ENCODE measurements around the gene CHD8.
"Not testable (repeated sequence)": the region's sequence is repeated elsewhere in the genome, so short reads cannot be mapped to it uniquely, and the experiment has no call there.

The CHD8 gene

DNA sequence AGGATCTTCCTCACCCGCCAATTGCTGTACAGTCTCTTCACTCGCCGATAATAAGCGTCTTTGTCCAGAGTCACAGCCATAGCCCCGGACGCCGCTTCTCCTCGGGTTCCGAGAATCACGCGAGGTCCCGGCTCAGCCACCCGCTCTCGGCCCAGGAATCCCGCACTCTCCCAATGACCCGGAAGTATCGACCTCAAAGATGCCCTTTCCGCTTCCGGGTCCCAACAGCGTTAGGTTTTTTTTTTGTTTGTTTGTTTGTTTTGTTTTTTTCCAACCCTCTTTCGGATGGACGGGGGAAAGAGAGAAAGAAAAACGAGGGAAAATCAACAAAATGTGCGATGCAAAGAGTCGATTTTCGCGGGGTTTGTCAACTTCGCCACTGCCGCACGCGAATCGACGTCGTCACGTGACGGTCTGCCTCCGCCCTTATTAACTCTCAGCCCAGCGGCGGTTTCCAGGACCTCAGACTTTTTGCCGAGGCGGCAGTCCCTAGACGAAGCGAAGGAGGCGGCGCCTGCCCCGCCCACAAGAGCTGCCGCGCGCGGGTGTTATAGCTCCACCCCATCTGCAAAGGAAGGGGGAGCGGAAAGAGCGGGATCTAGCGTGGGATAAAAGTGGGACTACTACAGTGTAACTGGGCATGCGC lies 72.0 kb downstream of the CHD8 start, which contains the start of gene SUPT16H:
Gene SUPT16H (minus strand): TSS at position 172 of the 646 bp plus-strand sequence. CDS start 92 bp downstream, at position 80.
- peak within 1 kb of the TSS; percentile 91 for H3K4me3 ChIP-seq (ENCODE audit: insufficient read length, low read depth)
- peak; percentile 88 for DNase-seq (ENCODE audit: low read depth, low spot score)
- H3K36me3 ChIP-seq (ENCODE audit: insufficient read depth, insufficient read length, low read length) = peaks cover 45% of the 10 kb centered on the region
- H3K4me1 ChIP-seq (ENCODE audit: insufficient read depth, insufficient read length) = no peaks in the 10 kb centered on the region
- H3K27me3 ChIP-seq (ENCODE audit: insufficient read depth, insufficient read length) = no peaks in the 10 kb centered on the region
- H3K9ac ChIP-seq (ENCODE audit: insufficient read length, low read depth) = peak within 1 kb of the TSS; percentile 88
- H3K9me3 ChIP-seq (ENCODE audit: insufficient read depth, low read length) = no peaks in the 10 kb centered on the region
- TF ChIP-seq SUZ12 (IDR thresholded peaks at IDR 0.05; ENCODE audit: extremely low read depth, insufficient read depth, insufficient read length) (no peak), ZNF274 (IDR thresholded peaks at IDR 0.05; ENCODE audit: low read depth, low read length) (no peak), YY1 (IDR thresholded peaks at IDR 0.05; ENCODE audit: insufficient read depth, insufficient read length) (no peak)

DNA sequence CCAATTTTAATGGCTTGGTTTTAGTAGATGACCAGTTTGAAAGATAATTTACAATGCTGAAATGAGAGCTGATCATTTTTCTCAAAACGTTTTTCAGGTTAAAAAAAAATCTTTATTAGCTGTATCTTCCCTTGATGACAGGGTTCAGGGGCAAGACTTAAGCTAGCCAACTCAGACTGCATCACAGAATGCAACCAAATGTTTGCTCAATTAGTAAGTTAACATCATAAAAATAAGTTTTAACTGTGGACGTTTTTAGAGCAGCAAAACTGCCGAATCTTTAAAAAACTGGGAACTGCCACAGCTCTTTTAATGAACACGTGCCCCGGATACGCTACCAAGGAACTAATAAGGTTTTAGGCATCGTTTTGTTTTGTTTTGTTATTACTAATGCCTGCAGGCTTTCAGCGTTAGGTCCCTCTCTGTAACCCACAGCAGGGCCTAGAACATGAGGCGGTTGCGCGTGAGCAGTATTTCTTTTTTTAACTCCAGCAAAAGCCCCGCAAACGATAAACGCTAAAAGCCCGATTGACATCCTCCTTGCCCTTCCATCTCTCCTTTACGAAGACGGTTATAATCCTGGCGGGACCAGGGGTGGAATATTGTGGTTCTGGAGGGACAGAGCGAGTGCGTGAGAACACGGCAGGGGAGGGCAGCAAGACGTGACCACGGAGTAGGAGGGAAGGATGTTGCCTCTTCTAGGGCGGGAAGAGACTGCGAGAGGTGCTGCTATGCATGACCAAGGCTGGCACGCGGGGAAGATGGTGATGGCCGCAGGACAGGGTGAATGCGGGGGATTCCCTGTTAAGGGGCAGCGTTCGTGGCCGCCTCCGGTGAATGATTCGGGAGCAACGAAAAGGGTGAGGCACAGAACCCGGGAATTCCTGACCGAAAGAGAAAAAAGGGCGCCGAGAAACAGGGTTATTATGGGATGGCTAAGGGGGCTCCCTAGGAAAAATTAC lies 72.8 kb downstream of the CHD8 start:
- H3K27me3 ChIP-seq (ENCODE audit: insufficient read depth, insufficient read length) = no peaks in the 10 kb centered on the region
- no peaks in the 10 kb centered on the region for H3K9me3 ChIP-seq (ENCODE audit: insufficient read depth, low read length)
- DNase-seq (ENCODE audit: low read depth, low spot score) = no peak
- H3K4me3 ChIP-seq (ENCODE audit: insufficient read length, low read depth) = peak overlapping the region; percentile 91
- peak overlapping the region; percentile 88 for H3K9ac ChIP-seq (ENCODE audit: insufficient read length, low read depth)
- H3K36me3 ChIP-seq (ENCODE audit: insufficient read depth, insufficient read length, low read length) = peaks cover 42% of the 10 kb centered on the region
- H3K4me1 ChIP-seq (ENCODE audit: insufficient read depth, insufficient read length) = no peaks in the 10 kb centered on the region
- TF ChIP-seq ZNF274 (IDR thresholded peaks at IDR 0.05; ENCODE audit: low read depth, low read length) = no peak
- TF ChIP-seq SUZ12 (IDR thresholded peaks at IDR 0.05; ENCODE audit: extremely low read depth, insufficient read depth, insufficient read length) = no peak
- TF ChIP-seq YY1 (IDR thresholded peaks at IDR 0.05; ENCODE audit: insufficient read depth, insufficient read length) = no peak

DNA sequence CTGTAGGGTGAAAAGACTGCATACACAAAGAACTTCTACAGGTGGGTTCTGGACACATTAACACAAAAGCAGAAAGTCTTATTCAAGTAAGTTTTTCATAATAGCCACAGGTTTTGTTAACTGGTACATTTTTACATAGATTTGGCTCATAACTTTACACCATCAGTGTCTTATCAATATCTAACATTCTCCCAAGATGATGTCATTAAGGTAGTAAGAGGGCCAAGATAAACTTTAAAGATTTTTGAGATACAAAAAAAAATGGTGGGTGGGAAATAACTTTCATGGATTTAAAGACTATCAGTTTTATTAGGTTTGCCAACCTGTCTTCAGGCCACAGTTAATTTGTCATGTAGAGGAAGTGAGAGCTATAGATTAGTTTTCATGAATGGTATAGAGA lies 73.8 kb downstream of the CHD8 start:
- H3K4me3 ChIP-seq (ENCODE audit: insufficient read length, low read depth) = no peak overlapping the region
- no peaks in the 10 kb centered on the region for H3K4me1 ChIP-seq (ENCODE audit: insufficient read depth, insufficient read length)
- TF ChIP-seq SUZ12 (IDR thresholded peaks at IDR 0.05; ENCODE audit: extremely low read depth, insufficient read depth, insufficient read length) = no peak
- no peak for TF ChIP-seq ZNF274 (IDR thresholded peaks at IDR 0.05; ENCODE audit: low read depth, low read length)
- TF ChIP-seq YY1 (IDR thresholded peaks at IDR 0.05; ENCODE audit: insufficient read depth, insufficient read length) = no peak
- no peak overlapping the region for H3K9ac ChIP-seq (ENCODE audit: insufficient read length, low read depth)
- no peaks in the 10 kb centered on the region for H3K27me3 ChIP-seq (ENCODE audit: insufficient read depth, insufficient read length)
- DNase-seq (ENCODE audit: low read depth, low spot score) = no peak
- H3K9me3 ChIP-seq (ENCODE audit: insufficient read depth, low read length) = no peaks in the 10 kb centered on the region
- peaks cover 47% of the 10 kb centered on the region for H3K36me3 ChIP-seq (ENCODE audit: insufficient read depth, insufficient read length, low read length)

DNA sequence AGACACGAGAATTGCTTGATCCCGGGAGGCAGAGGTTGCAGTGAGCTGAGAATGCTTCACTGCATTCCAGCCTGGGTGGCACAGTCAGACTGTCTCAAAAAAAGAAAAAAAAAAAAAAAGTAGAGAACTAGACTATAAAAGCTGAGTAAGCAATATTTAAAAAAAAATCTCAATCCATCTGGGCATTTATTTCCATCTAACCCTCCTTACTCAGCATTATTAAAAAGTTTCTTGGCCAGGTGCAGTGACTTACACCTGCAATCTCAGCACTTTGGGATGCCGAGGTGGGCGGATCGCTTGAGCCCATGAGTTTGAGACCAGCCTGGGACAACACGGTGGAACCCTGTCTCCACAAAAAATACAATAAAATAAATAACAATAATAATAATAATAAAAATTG lies 76.6 kb downstream of the CHD8 start:
- H3K27me3 ChIP-seq (ENCODE audit: insufficient read depth, insufficient read length) = no peaks in the 10 kb centered on the region
- H3K4me1 ChIP-seq (ENCODE audit: insufficient read depth, insufficient read length) = no peaks in the 10 kb centered on the region
- H3K4me3 ChIP-seq (ENCODE audit: insufficient read length, low read depth) = no peak overlapping the region
- no peak for TF ChIP-seq YY1 (IDR thresholded peaks at IDR 0.05; ENCODE audit: insufficient read depth, insufficient read length)
- TF ChIP-seq ZNF274 (IDR thresholded peaks at IDR 0.05; ENCODE audit: low read depth, low read length) = no peak
- TF ChIP-seq SUZ12 (IDR thresholded peaks at IDR 0.05; ENCODE audit: extremely low read depth, insufficient read depth, insufficient read length) = no peak
- H3K9ac ChIP-seq (ENCODE audit: insufficient read length, low read depth) = no peak overlapping the region
- peaks cover 42% of the 10 kb centered on the region for H3K36me3 ChIP-seq (ENCODE audit: insufficient read depth, insufficient read length, low read length)
- no peaks in the 10 kb centered on the region for H3K9me3 ChIP-seq (ENCODE audit: insufficient read depth, low read length)
- no peak for DNase-seq (ENCODE audit: low read depth, low spot score)

DNA sequence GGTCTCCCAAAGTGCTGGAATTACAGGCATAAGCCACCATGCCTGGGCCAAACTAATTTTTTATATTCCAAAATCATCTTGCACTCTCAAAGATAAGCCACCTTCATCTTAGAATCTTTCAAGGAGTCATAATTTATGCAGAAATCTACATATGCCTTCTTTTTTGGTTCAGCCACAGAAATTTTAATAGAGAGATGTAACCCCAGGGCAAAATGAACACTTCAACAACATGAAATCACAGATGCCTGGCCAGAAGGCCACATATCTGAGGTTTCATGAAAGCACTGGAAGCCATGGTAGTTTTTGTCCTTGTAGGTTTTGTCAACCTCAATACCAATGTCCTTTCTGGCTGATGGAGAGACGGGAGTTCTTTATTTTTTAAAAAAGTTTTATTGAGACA lies 81.9 kb downstream of the CHD8 start:
- no peak for DNase-seq (ENCODE audit: low read depth, low spot score)
- Histone ChIP-seq H3K9me3 (ENCODE audit: insufficient read depth, low read length) (no peaks in the 10 kb centered on the region), H3K36me3 (ENCODE audit: insufficient read depth, insufficient read length, low read length) (peaks cover 64% of the 10 kb centered on the region)

DNA sequence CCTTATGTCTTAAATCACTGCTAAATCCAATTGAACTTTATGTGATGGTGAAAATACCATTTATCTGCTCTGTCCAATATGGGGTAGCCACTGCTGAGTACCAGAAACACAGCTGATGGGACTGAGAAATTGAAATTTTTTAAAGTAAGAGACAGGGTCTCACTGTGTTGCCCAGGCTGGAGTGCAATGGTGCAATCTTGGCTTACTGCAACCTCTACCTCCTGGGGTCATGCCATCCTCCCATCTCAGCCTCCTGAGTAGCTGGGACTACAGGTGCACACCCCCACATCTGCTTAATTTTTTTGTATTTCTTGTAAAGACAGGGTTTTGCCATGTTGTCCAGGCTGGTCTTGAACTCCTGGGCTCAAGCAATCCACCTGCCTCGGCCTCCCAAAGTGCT lies 83.1 kb downstream of the CHD8 start:
- H3K36me3 ChIP-seq (ENCODE audit: insufficient read depth, insufficient read length, low read length) = peaks cover 68% of the 10 kb centered on the region
- not testable (repeated sequence) for H3K9me3 ChIP-seq (ENCODE audit: insufficient read depth, low read length)

More for the DNA sequence above, 81.9 kb downstream of the CHD8 start:
- Histone ChIP-seq H3K27me3 (ENCODE audit: insufficient read depth, insufficient read length) (no peaks in the 10 kb centered on the region), H3K9ac (ENCODE audit: insufficient read length, low read depth) (no peak overlapping the region), H3K4me1 (ENCODE audit: insufficient read depth, insufficient read length) (no peaks in the 10 kb centered on the region), H3K4me3 (ENCODE audit: insufficient read length, low read depth) (no peak overlapping the region)
- TF ChIP-seq SUZ12 (IDR thresholded peaks at IDR 0.05; ENCODE audit: extremely low read depth, insufficient read depth, insufficient read length) = no peak

DNA sequence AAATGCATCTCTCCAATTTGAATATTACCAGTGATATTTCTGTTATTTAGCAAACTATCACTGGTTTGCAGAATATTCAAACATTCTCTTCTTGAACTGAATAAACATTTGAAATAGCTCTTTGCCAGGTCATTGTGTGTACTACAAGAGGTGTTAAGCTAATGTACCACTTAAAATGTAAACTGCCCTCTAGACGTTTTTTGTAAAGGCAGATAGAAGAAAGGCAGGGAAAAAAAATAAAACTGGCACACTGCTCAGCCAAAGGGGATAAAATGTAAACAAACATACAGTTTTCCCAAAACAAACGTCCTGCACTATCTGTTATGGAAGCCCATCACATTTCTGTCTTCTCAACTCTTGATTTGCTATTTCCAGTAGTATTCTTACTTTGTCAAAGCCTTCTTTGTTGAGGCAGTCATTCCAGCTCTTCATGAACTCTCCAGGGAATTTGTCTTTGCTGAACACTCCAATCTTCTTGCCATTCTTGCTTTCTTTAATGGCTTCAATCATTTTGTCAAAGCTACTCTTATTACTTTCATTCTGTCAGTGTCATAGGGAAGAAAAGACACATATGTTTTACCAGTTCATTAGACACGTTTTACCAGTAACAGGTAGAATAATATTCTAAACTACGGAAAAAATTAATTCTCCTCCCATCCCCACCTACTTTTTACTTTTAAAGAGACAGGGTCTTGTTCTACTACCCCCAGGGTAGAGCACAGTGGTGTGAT lies 85.8 kb downstream of the CHD8 start:
- Histone ChIP-seq H3K36me3 (ENCODE audit: insufficient read depth, insufficient read length, low read length) (peaks cover 77% of the 10 kb centered on the region), H3K4me1 (ENCODE audit: insufficient read depth, insufficient read length) (no peaks in the 10 kb centered on the region)
- DNase-seq (ENCODE audit: low read depth, low spot score) = no peak

More for the DNA sequence above, 83.1 kb downstream of the CHD8 start:
- H3K4me3 ChIP-seq (ENCODE audit: insufficient read length, low read depth); H3K27me3 ChIP-seq (ENCODE audit: insufficient read depth, insufficient read length); H3K4me1 ChIP-seq (ENCODE audit: insufficient read depth, insufficient read length); H3K9ac ChIP-seq (ENCODE audit: insufficient read length, low read depth); DNase-seq (ENCODE audit: low read depth, low spot score): not testable (repeated sequence)

More for the DNA sequence above, 85.8 kb downstream of the CHD8 start:
- no peaks in the 10 kb centered on the region for H3K9me3 ChIP-seq (ENCODE audit: insufficient read depth, low read length)
- H3K4me3 ChIP-seq (ENCODE audit: insufficient read length, low read depth) = no peak overlapping the region
- H3K9ac ChIP-seq (ENCODE audit: insufficient read length, low read depth) = no peak overlapping the region
- no peak for TF ChIP-seq SUZ12 (IDR thresholded peaks at IDR 0.05; ENCODE audit: extremely low read depth, insufficient read depth, insufficient read length)
- TF ChIP-seq YY1 (IDR thresholded peaks at IDR 0.05; ENCODE audit: insufficient read depth, insufficient read length) = no peak
- no peak for TF ChIP-seq ZNF274 (IDR thresholded peaks at IDR 0.05; ENCODE audit: low read depth, low read length)
- no peaks in the 10 kb centered on the region for H3K27me3 ChIP-seq (ENCODE audit: insufficient read depth, insufficient read length)

All from NT2/D1 (cell line).